Right cardiac atrium (tissue), 5 donors: ENCODE measurements around the gene TMEM272. TPM values are rescaled to one million over a fixed set of nuclear protein-coding genes. Genes with fewer than 3 reads are reported as not detected.

Source experiments
- ATAC-seq, 2 donors: fragments of 200-7000 bp; cut with Tn5 transposase; one replicate each; pipeline versions ENCODE4 v1.8.0 to v1.9.1; 2020; ENCODE audit warnings: moderate library complexity in 2 of 2, mild to moderate bottlenecking in 1 of 2
- DNase-seq, 3 donors: peaks; one replicate each; pipeline ENCODE4 v3.0.0-alpha.2; 2020
- H3K27ac ChIP-seq: one replicate; pipeline ENCODE4 v1.5.1; 2013; ENCODE audit warnings: mild to moderate bottlenecking, low read length, control low read depth, moderate library complexity
- H3K27me3 ChIP-seq: one replicate; pipeline ENCODE4 v1.6.1; 2013; ENCODE audit not compliant: control insufficient read depth, insufficient read depth
- H3K4me1 ChIP-seq: one replicate; pipeline ENCODE4 v1.6.1; 2013; ENCODE audit warnings: low read length; ENCODE audit not compliant: control insufficient read depth, insufficient read depth
- H3K4me3 ChIP-seq: one replicate; pipeline ENCODE4 v1.5.1; 2013; ENCODE audit warnings: low read length, control low read depth
- H3K9me3 ChIP-seq: one replicate; pipeline ENCODE4 v1.6.1; 2013; ENCODE audit warnings: low read length; ENCODE audit not compliant: control insufficient read depth
- WGBS: extraction: QIAGEN DNeasy Blood & Tissue Kit; methylation state at CpG from one replicate; pipeline ENCODE4 v1.1.7; 2013; 5-methylcytosine and 5-hydroxymethylcytosine counted together
- intact Hi-C, 4 donors: fragments of 100-400 bp; cut with DNase I; formaldehyde crosslinking; loops; one replicate each; pipeline versions ENCODE4 v1.11.0 to v1.14.0; 2022 to 2023
- polyA plus RNA-seq: library from polyadenylated mRNA; stranded (reverse); fragments of 200-250 nt; gene quantifications from one replicate; pipeline ENCODE4 v1.2.3, GENCODE V29; 2013
- total RNA-seq, 4 donors: library from RNA; stranded (reverse); fragmentation: NEBNext Ultra II Directional; extraction: Animal tissue kit (Norgen Biotek cat#: 25700); gene quantifications; one replicate each; pipeline ENCODE4 v1.2.1, GENCODE V29; 2021
- donor health status: healthy with polysubstance abuse.
- donor health status: DM: no; HTN: yes; CAD: no.
- donor health status: DM: no; HTN: no; CAD: no.
- donor health status: DM: no; HTN: yes; CAD: no; lungs with severe emphysema.
- donor health status: DM: yes; HTN: yes; CAD: no.

The TMEM272 gene
- total and polyA plus RNA-seq, 5 donors, result 2.7 to 8.2 (median 4.3) TPM

GRCh38 chr13:51794964-51795363 lies 50.0 kb downstream of the TMEM272 start:
- no peak overlapping the region for H3K4me3 ChIP-seq
- 86% methylated on average over 4 of the region's 4 CpGs for WGBS
- intact Hi-C loops, result no loop called here
- no peaks in the 10 kb centered on the region for H3K27me3 ChIP-seq
- no peaks in the 10 kb centered on the region for H3K9me3 ChIP-seq
- no peak for ATAC-seq
- no peaks in the 10 kb centered on the region for H3K4me1 ChIP-seq
- no peak overlapping the region for H3K27ac ChIP-seq
- DNase-seq, result no peak

- no peaks in the 10 kb centered on the region for H3K4me1 ChIP-seq
- intact Hi-C loops, result no loop called here
- WGBS, result 75% methylated on average over 6 of the region's 6 CpGs
- no peak overlapping the region for H3K4me3 ChIP-seq
- DNase-seq, result peak in 1 of 3 donors; percentile 45
- ATAC-seq, result no peak
- H3K27ac ChIP-seq, result no peak overlapping the region
- H3K9me3 ChIP-seq, result no peaks in the 10 kb centered on the region
- H3K27me3 ChIP-seq, result no peaks in the 10 kb centered on the region
Measured at GRCh38 chr13:51793570-51794271, 51.3 kb downstream of the TMEM272 start.

GRCh38 chr13:51786425-51787265 lies 58.3 kb downstream of the TMEM272 start:
- peaks cover 16% of the 10 kb centered on the region for H3K4me1 ChIP-seq
- H3K27ac ChIP-seq, result peak overlapping the region; percentile 85
- ATAC-seq, result peak in 1 of 2 donors; percentile 9
- no peak overlapping the region for H3K4me3 ChIP-seq
- DNase-seq, result no peak
- 28% methylated on average over 10 of the region's 10 CpGs for WGBS
- intact Hi-C loops, result loop anchor here in 1 of 4 donors (10.0 kb wide), 1 partner anchor 332 kb away; the partner anchor contains the start of gene INTS6
- no peaks in the 10 kb centered on the region for H3K9me3 ChIP-seq
- no peaks in the 10 kb centered on the region for H3K27me3 ChIP-seq

- H3K27ac ChIP-seq, result peak overlapping the region; percentile 85
- intact Hi-C loops, result loop anchor here in 1 of 4 donors (10.0 kb wide), 1 partner anchor 331 kb away; the partner anchor contains the start of gene INTS6
- WGBS, result 11% methylated on average over 12 of the region's 12 CpGs
- peak; percentile 73 to 89 (median 81) for DNase-seq
- H3K4me1 ChIP-seq, result peaks cover 16% of the 10 kb centered on the region
- H3K4me3 ChIP-seq, result no peak overlapping the region
- peak; percentile 78 to 88 for ATAC-seq
- H3K27me3 ChIP-seq, result no peaks in the 10 kb centered on the region
- H3K9me3 ChIP-seq, result no peaks in the 10 kb centered on the region
Measured at GRCh38 chr13:51785712-51786424, 59.1 kb downstream of the TMEM272 start.

- WGBS, result 100% methylated on average over 1 of the region's 1 CpG
- Histone ChIP-seq H3K9me3 (no peaks in the 10 kb centered on the region), H3K4me1 (peaks cover 16% of the 10 kb centered on the region), H3K4me3 (no peak overlapping the region), H3K27ac (no peak overlapping the region), H3K27me3 (no peaks in the 10 kb centered on the region)
- intact Hi-C loops, result loop anchor here in 1 of 4 donors (10.0 kb wide), 1 partner anchor 329 kb away; the partner anchor contains the start of gene INTS6
- peak in 1 of 3 donors; percentile 18 for DNase-seq
- no peak for ATAC-seq
Measured at GRCh38 chr13:51784097-51784496, 60.9 kb downstream of the TMEM272 start.

GRCh38 chr13:51783428-51784094 lies 61.4 kb downstream of the TMEM272 start:
- Histone ChIP-seq H3K9me3 (no peaks in the 10 kb centered on the region), H3K27ac (no peak overlapping the region), H3K4me3 (no peak overlapping the region), H3K27me3 (no peaks in the 10 kb centered on the region), H3K4me1 (peaks cover 16% of the 10 kb centered on the region)
- ATAC-seq (no peak), DNase-seq (peak in 1 of 3 donors; percentile 21)
- intact Hi-C loops, result loop anchor here in 1 of 4 donors (10.0 kb wide), 1 partner anchor 329 kb away; the partner anchor contains the start of gene INTS6
- WGBS, result 91% methylated on average over 9 of the region's 9 CpGs

- no peak overlapping the region for H3K4me3 ChIP-seq
- no peak for ATAC-seq
- WGBS, result 77% methylated on average over 15 of the region's 15 CpGs
Measured at GRCh38 chr13:51782026-51782710, 62.8 kb downstream of the TMEM272 start.

GRCh38 chr13:51781246-51782022 lies 63.5 kb downstream of the TMEM272 start:
- Histone ChIP-seq H3K4me1 (peaks cover 11% of the 10 kb centered on the region), H3K9me3 (no peaks in the 10 kb centered on the region), H3K27me3 (no peaks in the 10 kb centered on the region), H3K27ac (no peak overlapping the region), H3K4me3 (no peak overlapping the region)
- WGBS, result 76% methylated on average over 15 of the region's 15 CpGs
- ATAC-seq (peak in 1 of 2 donors; percentile 39), DNase-seq (peak in 1 of 3 donors; percentile 58)
- intact Hi-C loops, result loop anchor here in 1 of 4 donors (10.0 kb wide), 1 partner anchor 327 kb away; the partner anchor contains the start of gene INTS6

More at GRCh38 chr13:51782026-51782710, 62.8 kb downstream of the TMEM272 start:
- Histone ChIP-seq H3K27ac (no peak overlapping the region), H3K4me1 (peaks cover 14% of the 10 kb centered on the region), H3K9me3 (no peaks in the 10 kb centered on the region), H3K27me3 (no peaks in the 10 kb centered on the region)
- intact Hi-C loops, result loop anchor here in 1 of 4 donors (10.0 kb wide), 1 partner anchor 327 kb away; the partner anchor contains the start of gene INTS6
- peak in 1 of 3 donors; percentile 46 for DNase-seq

GRCh38 chr13:51780099-51780498 lies 64.9 kb downstream of the TMEM272 start:
- 74% methylated on average over 3 of the region's 3 CpGs for WGBS
- ATAC-seq (no peak), DNase-seq (peak in 1 of 3 donors; percentile 13)
- H3K27me3 ChIP-seq, result no peaks in the 10 kb centered on the region
- intact Hi-C loops, result loop anchor here in 1 of 4 donors (10.0 kb wide), 1 partner anchor 325 kb away; the partner anchor contains the start of gene INTS6
- no peaks in the 10 kb centered on the region for H3K9me3 ChIP-seq
- no peak overlapping the region for H3K27ac ChIP-seq
- peaks cover 5% of the 10 kb centered on the region for H3K4me1 ChIP-seq
- H3K4me3 ChIP-seq, result no peak overlapping the region
